COLO829 (cell line): ENCODE data around the gene EGFLAM.

Source experiments
- DNase-seq: peaks from one replicate; pipeline ENCODE4 v3.0.0; 2012; ENCODE audit warnings: low spot score

EGFLAM gene

GRCh38 chr5:38448568-38449350, 190.4 kb downstream of the EGFLAM start:
- DNase-seq, result no peak

GRCh38 chr5:38450627-38451026, 192.3 kb downstream of the EGFLAM start:
- DNase-seq, result no peak

- DNase-seq, result no peak
These were observed 192.8 kb downstream of the EGFLAM start for GRCh38 chr5:38451074-38451725.

- DNase-seq, result peak; percentile 49
These were observed 193.8 kb downstream of the EGFLAM start for GRCh38 chr5:38452201-38452600.

GRCh38 chr5:38453506-38453905, 195.1 kb downstream of the EGFLAM start:
- DNase-seq, result no peak

GRCh38 chr5:38453921-38454320, 195.6 kb downstream of the EGFLAM start:
- no peak for DNase-seq

- DNase-seq, result no peak
These were observed 197.5 kb downstream of the EGFLAM start for GRCh38 chr5:38455796-38456330.

GRCh38 chr5:38456657-38457399, 198.5 kb downstream of the EGFLAM start:
- no peak for DNase-seq

GRCh38 chr5:38458174-38458573, 199.8 kb downstream of the EGFLAM start:
- DNase-seq, result no peak

- DNase-seq, result no peak
These were observed 204.7 kb downstream of the EGFLAM start for GRCh38 chr5:38462976-38463633.

- DNase-seq, result peak; percentile 72
These were observed 205.5 kb downstream of the EGFLAM start for GRCh38 chr5:38463634-38464521.

GRCh38 chr5:38465061-38465460, 206.7 kb downstream of the EGFLAM start:
- DNase-seq, result no peak

GRCh38 chr5:38465702-38466423, 207.5 kb downstream of the EGFLAM start:
- DNase-seq, result no peak

- no peak for DNase-seq
These were observed 208.2 kb downstream of the EGFLAM start for GRCh38 chr5:38466424-38467189.

- DNase-seq, result no peak
These were observed 209.1 kb downstream of the EGFLAM start for GRCh38 chr5:38467353-38468040.

GRCh38 chr5:38468202-38468673, 209.9 kb downstream of the EGFLAM start:
- DNase-seq, result no peak

GRCh38 chr5:38468978-38469706, 210.8 kb downstream of the EGFLAM start:
- DNase-seq, result no peak

- DNase-seq, result no peak
These were observed 211.4 kb downstream of the EGFLAM start for GRCh38 chr5:38469707-38470267.
